Measurements from ENCODE around the gene LRIG1.

Gene LRIG1

DNA sequence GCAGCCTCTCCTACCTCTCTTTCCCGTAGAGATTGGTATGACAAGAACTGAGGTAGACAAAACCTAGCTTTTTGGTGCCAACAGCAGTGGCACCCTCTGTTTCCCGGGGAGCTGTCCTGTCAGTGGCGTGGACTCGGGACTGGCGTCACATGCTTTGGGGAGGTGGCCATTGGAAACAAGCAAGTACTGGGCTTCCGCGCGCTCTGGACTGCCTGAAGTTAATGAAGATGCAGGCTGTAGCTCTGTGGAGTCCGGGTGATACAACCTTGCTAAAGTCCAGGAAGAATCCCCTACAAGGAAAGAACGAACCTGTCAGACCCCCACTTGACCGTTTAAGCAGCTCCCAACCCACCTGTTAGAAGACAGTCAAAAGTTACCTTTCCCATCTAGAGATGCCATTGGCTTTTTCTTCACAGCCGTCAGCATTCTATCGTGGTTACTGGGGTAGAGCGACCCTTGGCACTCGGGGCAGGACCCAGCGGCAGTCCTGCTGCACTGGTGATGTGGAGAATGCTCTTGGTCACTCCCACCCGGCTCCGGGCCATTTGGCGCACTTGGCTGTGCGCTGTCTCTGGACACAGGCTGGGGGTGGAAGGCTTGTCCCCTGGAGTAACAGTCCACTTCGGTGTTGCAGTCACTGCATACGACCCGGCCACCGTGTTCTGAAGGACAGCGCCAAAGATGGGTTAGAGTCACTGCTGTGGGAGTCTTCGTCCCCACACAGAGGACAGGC lies 120.5 kb downstream of the LRIG1 start:
- no peak for TF ChIP-seq EZH2phosphoT487 (IDR thresholded peaks at IDR 0.05; ENCODE audit: borderline replicate concordance, low read length)
- TF ChIP-seq, protein P1, sequence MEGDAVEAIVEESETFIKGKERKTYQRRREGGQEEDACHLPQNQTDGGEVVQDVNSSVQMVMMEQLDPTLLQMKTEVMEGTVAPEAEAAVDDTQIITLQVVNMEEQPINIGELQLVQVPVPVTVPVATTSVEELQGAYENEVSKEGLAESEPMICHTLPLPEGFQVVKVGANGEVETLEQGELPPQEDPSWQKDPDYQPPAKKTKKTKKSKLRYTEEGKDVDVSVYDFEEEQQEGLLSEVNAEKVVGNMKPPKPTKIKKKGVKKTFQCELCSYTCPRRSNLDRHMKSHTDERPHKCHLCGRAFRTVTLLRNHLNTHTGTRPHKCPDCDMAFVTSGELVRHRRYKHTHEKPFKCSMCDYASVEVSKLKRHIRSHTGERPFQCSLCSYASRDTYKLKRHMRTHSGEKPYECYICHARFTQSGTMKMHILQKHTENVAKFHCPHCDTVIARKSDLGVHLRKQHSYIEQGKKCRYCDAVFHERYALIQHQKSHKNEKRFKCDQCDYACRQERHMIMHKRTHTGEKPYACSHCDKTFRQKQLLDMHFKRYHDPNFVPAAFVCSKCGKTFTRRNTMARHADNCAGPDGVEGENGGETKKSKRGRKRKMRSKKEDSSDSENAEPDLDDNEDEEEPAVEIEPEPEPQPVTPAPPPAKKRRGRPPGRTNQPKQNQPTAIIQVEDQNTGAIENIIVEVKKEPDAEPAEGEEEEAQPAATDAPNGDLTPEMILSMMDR (IDR thresholded peaks at IDR 0.05; ENCODE audit: low read depth, low read length, poor library complexity, severe bottlenecking), result no peak
- Histone ChIP-seq H3K79me2 (ENCODE audit: control insufficient read depth, low read length) (peaks cover 3% of the 10 kb centered on the region; the same call in 1 of the 2 replicates), H3K9me3 (ENCODE audit: control insufficient read depth, insufficient read depth, low read length) (no peaks in the 10 kb centered on the region), H3K4me1 (ENCODE audit: control insufficient read depth, low read length) (no peaks in the 10 kb centered on the region), H4K20me1 (ENCODE audit: control insufficient read depth, insufficient read depth, low read depth, low read length) (no peaks in the 10 kb centered on the region), H3K4me2 (ENCODE audit: low read length) (no peak overlapping the region), H3K27me3 (ENCODE audit: control insufficient read depth, low read length) (no peaks in the 10 kb centered on the region), H3F3A (ENCODE audit: control insufficient read depth, insufficient read depth) (peaks cover 9% of the 10 kb centered on the region; the same call in 1 of the 2 replicates), H3K27ac (ENCODE audit: low read depth, low read length) (no peak overlapping the region), H3K36me3 (ENCODE audit: control insufficient read depth, low read length) (peaks cover 100% of the 10 kb centered on the region), H3K9me2 (replicated peaks; ENCODE audit: control insufficient read depth, low read length) (no peaks in the 10 kb centered on the region), H3K4me3 (ENCODE audit: low read length) (no peak overlapping the region)

DNA sequence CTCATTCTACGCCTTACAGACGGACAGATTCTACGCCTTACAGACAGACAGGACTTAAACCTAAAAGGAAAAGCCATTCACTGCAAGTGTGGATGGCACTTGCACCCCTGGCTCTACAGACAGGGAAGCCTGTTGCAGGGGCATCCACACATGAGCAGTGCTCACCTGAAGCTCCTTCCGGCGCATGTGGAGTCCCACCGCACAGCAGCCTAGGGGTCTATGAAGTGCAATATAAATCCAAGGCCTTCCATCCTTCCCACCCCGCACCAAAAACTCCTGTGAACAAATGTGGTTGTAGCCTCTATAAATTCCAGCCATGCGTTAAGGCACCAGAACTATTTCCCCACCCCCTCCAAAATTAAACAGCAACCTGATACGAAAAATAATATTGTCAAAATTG lies 121.3 kb downstream of the LRIG1 start:
- Histone ChIP-seq H3K27me3 (ENCODE audit: control insufficient read depth, low read length) (no peaks in the 10 kb centered on the region), H3K4me1 (ENCODE audit: control insufficient read depth, low read length) (no peaks in the 10 kb centered on the region), H3K4me2 (ENCODE audit: low read length) (no peak overlapping the region), H3K9me3 (ENCODE audit: control insufficient read depth, insufficient read depth, low read length) (no peaks in the 10 kb centered on the region), H3K9me2 (replicated peaks; ENCODE audit: control insufficient read depth, low read length) (no peaks in the 10 kb centered on the region), H3K36me3 (ENCODE audit: control insufficient read depth, low read length) (peaks cover 98% of the 10 kb centered on the region), H3K27ac (ENCODE audit: low read depth, low read length) (no peak overlapping the region), H3F3A (ENCODE audit: control insufficient read depth, insufficient read depth) (peaks cover 9% of the 10 kb centered on the region; the same call in 1 of the 2 replicates), H3K79me2 (ENCODE audit: control insufficient read depth, low read length) (peaks cover 3% of the 10 kb centered on the region; the same call in 1 of the 2 replicates), H3K4me3 (ENCODE audit: low read length) (no peak overlapping the region), H4K20me1 (ENCODE audit: control insufficient read depth, insufficient read depth, low read depth, low read length) (no peaks in the 10 kb centered on the region)
- TF ChIP-seq, protein P1 (IDR thresholded peaks at IDR 0.05; ENCODE audit: low read depth, low read length, poor library complexity, severe bottlenecking), result no peak
- no peak for TF ChIP-seq EZH2phosphoT487 (IDR thresholded peaks at IDR 0.05; ENCODE audit: borderline replicate concordance, low read length)

DNA sequence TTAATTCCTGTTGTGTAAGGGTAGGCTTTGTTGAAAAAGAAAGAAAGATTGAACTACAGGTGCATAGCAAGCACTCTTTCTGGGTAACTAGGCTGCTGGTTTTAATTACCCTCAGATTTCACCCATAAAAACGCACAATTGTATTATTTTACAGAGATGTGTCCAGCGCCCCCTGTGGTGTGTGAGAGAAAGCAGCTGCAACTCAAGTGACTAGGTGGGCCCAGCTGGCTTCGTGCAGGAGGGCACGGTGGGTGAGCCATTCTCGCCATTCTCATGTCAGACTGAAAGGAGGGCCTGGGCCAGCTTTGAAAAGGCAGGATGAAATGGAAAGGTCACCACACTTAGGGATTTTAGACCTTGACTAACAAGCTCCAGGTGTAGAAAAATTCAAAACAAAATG lies 122.6 kb downstream of the LRIG1 start:
- Histone ChIP-seq H3K27ac (ENCODE audit: low read depth, low read length) (no peak overlapping the region), H3K9me3 (ENCODE audit: control insufficient read depth, insufficient read depth, low read length) (no peaks in the 10 kb centered on the region), H3F3A (ENCODE audit: control insufficient read depth, insufficient read depth) (peaks cover 9% of the 10 kb centered on the region; the same call in 1 of the 2 replicates), H3K9me2 (replicated peaks; ENCODE audit: control insufficient read depth, low read length) (no peaks in the 10 kb centered on the region), H4K20me1 (ENCODE audit: control insufficient read depth, insufficient read depth, low read depth, low read length) (no peaks in the 10 kb centered on the region), H3K27me3 (ENCODE audit: control insufficient read depth, low read length) (no peaks in the 10 kb centered on the region), H3K4me1 (ENCODE audit: control insufficient read depth, low read length) (peaks cover under 1% of the 10 kb centered on the region; the same call in 1 of the 2 replicates), H3K36me3 (ENCODE audit: control insufficient read depth, low read length) (peaks cover 97% of the 10 kb centered on the region), H3K4me2 (ENCODE audit: low read length) (no peak overlapping the region), H3K4me3 (ENCODE audit: low read length) (no peak overlapping the region), H3K79me2 (ENCODE audit: control insufficient read depth, low read length) (no peaks in the 10 kb centered on the region)
- no peak for TF ChIP-seq EZH2phosphoT487 (IDR thresholded peaks at IDR 0.05; ENCODE audit: borderline replicate concordance, low read length)
- TF ChIP-seq, protein P1 (IDR thresholded peaks at IDR 0.05; ENCODE audit: low read depth, low read length, poor library complexity, severe bottlenecking), result peak; percentile 89
